WTC11 (cell line): ENCODE measurements around the gene CDKN3. TPM values are rescaled to one million over a fixed set of nuclear protein-coding genes. Genes with fewer than 3 reads are reported as not detected.

ENCODE experiments used
- ATAC-seq: fragments of 200-7000 bp; cut with Tn5 transposase; 2 replicates; pipeline ENCODE4 v1.10.0; 2021; ENCODE audit warnings: mild to moderate bottlenecking, moderate library complexity
- CTCF ChIA-PET: fragments of 300-600 bp; sonication (Branson Sonifier 250); formaldehyde crosslinking; loops from one replicate; lab custom pipeline; 2021; ENCODE audit warnings: antibody characterized with exemption; lab: Charles Lee
- POLR2A ChIA-PET: fragments of 350-600 bp; sonication (Branson Sonifier 250); formaldehyde crosslinking; loops from one replicate; lab custom pipeline; 2021; ENCODE audit warnings: antibody characterized with exemption; lab: Charles Lee
- DNase-seq: peaks from one replicate; pipeline ENCODE4 v3.0.0; 2021; ENCODE audit warnings: low spot score
- H3K27ac Mint-ChIP-seq: 2 replicates; pipeline ENCODE4 v1.8.0; 2021; ENCODE audit warnings: mixed read lengths
- H3K27me3 Mint-ChIP-seq: 2 replicates; pipeline ENCODE4 v1.8.0; 2021; ENCODE audit warnings: low read depth, mild to moderate bottlenecking, moderate library complexity, mixed read lengths
- H3K36me3 Mint-ChIP-seq: 2 replicates; pipeline ENCODE4 v1.8.0; 2021; ENCODE audit warnings: mixed read lengths
- H3K4me1 Mint-ChIP-seq: 2 replicates; pipeline ENCODE4 v1.8.0; 2022; ENCODE audit warnings: mixed read lengths
- H3K4me3 Mint-ChIP-seq: 2 replicates; pipeline ENCODE4 v1.8.0; 2021; ENCODE audit warnings: mild to moderate bottlenecking, moderate library complexity, mixed read lengths
- H3K9me3 Mint-ChIP-seq: 2 replicates; pipeline ENCODE4 v1.8.0; 2021; ENCODE audit warnings: mixed read lengths
- ATF3 ChIP-seq: sonication (generic); formaldehyde crosslinking; conservative IDR thresholded peaks from 2 replicates; pipeline ENCODE4 v1.8.1; 2022; ENCODE audit warnings: mild to moderate bottlenecking, missing genetic modification reagents
- CTCF ChIP-seq: fragments of 200-600 bp; IDR thresholded peaks from 2 replicates; pipeline ENCODE4 v1.8.0; 2022; ENCODE audit warnings: antibody characterized with exemption
- ELF4 ChIP-seq: sonication (generic); formaldehyde crosslinking; IDR thresholded peaks from 2 replicates; pipeline ENCODE4 v1.8.1; 2022; ENCODE audit warnings: low read depth, mild to moderate bottlenecking, moderate library complexity, missing genetic modification reagents
- EMX1 ChIP-seq: fragments of 250-450 bp; sonication (Bioruptor Pico); IDR thresholded peaks from 2 replicates; pipeline ENCODE4 v1.8.0; 2021; ENCODE audit warnings: mild to moderate bottlenecking
- ETV6 ChIP-seq: sonication (generic); formaldehyde crosslinking; IDR thresholded peaks from 2 replicates; pipeline ENCODE4 v1.8.1; 2022; ENCODE audit warnings: mild to moderate bottlenecking, missing genetic modification reagents
- FOXP1 ChIP-seq: sonication (generic); formaldehyde crosslinking; IDR thresholded peaks from 2 replicates; pipeline ENCODE4 v1.8.0; 2022; ENCODE audit warnings: missing genetic modification reagents, mild to moderate bottlenecking, moderate library complexity, borderline replicate concordance
- OVOL2 ChIP-seq: fragments of 250-450 bp; sonication (Bioruptor Pico); IDR thresholded peaks from 2 replicates; pipeline ENCODE4 v1.9.0; 2021; ENCODE audit warnings: mild to moderate bottlenecking, borderline replicate concordance
- SMAD3 ChIP-seq: sonication (generic); formaldehyde crosslinking; IDR thresholded peaks from 2 replicates; pipeline ENCODE4 v1.8.0; 2022; ENCODE audit warnings: missing genetic modification reagents, mild to moderate bottlenecking, borderline replicate concordance
- SOX15 ChIP-seq: fragments of 250-450 bp; sonication (Bioruptor Pico); IDR thresholded peaks from 2 replicates; pipeline ENCODE4 v1.9.0; 2021; ENCODE audit warnings: mild to moderate bottlenecking
- TCF7 ChIP-seq: sonication (generic); formaldehyde crosslinking; IDR thresholded peaks from 2 replicates; pipeline ENCODE4 v1.8.0; 2022; ENCODE audit warnings: mild to moderate bottlenecking, low read depth, missing genetic modification reagents, moderate library complexity
- USF1 ChIP-seq: sonication (generic); formaldehyde crosslinking; IDR thresholded peaks from 2 replicates; pipeline ENCODE4 v1.8.0; 2022; ENCODE audit warnings: mild to moderate bottlenecking, missing genetic modification reagents
- ZNF121 ChIP-seq: sonication (generic); formaldehyde crosslinking; IDR thresholded peaks from 2 replicates; pipeline ENCODE4 v1.8.0; 2023; ENCODE audit warnings: missing genetic modification reagents
- ZNF138 ChIP-seq: sonication (generic); formaldehyde crosslinking; conservative IDR thresholded peaks from 2 replicates; pipeline ENCODE4 v1.8.1; 2022; ENCODE audit warnings: mild to moderate bottlenecking, moderate library complexity, missing genetic modification reagents
- ZNF512 ChIP-seq: sonication (generic); formaldehyde crosslinking; IDR thresholded peaks from 2 replicates; pipeline ENCODE4 v1.8.1; 2022; ENCODE audit warnings: missing genetic modification reagents, borderline replicate concordance
- ZNF532 ChIP-seq: fragments of 250-450 bp; sonication (Bioruptor Pico); IDR thresholded peaks from 2 replicates; pipeline ENCODE4 v1.9.0; 2021; ENCODE audit warnings: mild to moderate bottlenecking, borderline replicate concordance
- ZSCAN18 ChIP-seq: fragments of 250-450 bp; sonication (Bioruptor Pico); IDR thresholded peaks from 2 replicates; pipeline ENCODE4 v2.1.2; 2022; ENCODE audit warnings: mild to moderate bottlenecking, moderate library complexity
- total RNA-seq: library from RNA; stranded (reverse); gene quantifications from 3 replicates; pipeline ENCODE4 v1.2.3, GENCODE V29; 2021

Gene CDKN3
- total RNA-seq, 1 experiment from 2014 or later = 55.4 TPM

- H3K36me3 Mint-ChIP-seq = peaks cover 5% of the 10 kb centered on the region; the same call in 1 of the 2 replicates
- POLR2A ChIA-PET = no interaction called here
Observed at GRCh38 chr14:54348001-54348611, 48.7 kb upstream of the CDKN3 start.

GRCh38 chr14:54348923-54349620 is 47.7 kb upstream of the CDKN3 start:
- Mint-ChIP-seq H3K36me3 (peaks cover 14% of the 10 kb centered on the region), H3K9me3 (peaks cover 13% of the 10 kb centered on the region), H3K4me3 (no peak overlapping the region), H3K27ac (peak overlapping the region; percentile 47)
- CTCF ChIA-PET = interaction anchor here (0.5 to 3.7 kb wide), 50 partner anchors 10 to 1053 kb away, joined by 3 to 42 read pairs (median 6); partner anchors contain the start of genes BMP4, CDKN3, CGRRF1 and SAMD4A
- no peak for TF ChIP-seq SMAD3
- no peak for TF ChIP-seq ZNF512
- no peak for TF ChIP-seq ZNF121 (CRISPR knock-in tag)
- TF ChIP-seq OVOL2 (CRISPR knock-in tag) = no peak
- no peak for TF ChIP-seq ZNF138 (CRISPR knock-in tag)
- TF ChIP-seq FOXP1 (CRISPR knock-in tag) = no peak
- TF ChIP-seq, all 79 proteins: peak for 0
- peaks cover 48% of the 10 kb centered on the region for H3K4me1 Mint-ChIP-seq
- DNase-seq (no peak), ATAC-seq (peak; percentile 38)
- POLR2A ChIA-PET = no interaction called here
- no peaks in the 10 kb centered on the region; the same call in 1 of the 2 replicates for H3K27me3 Mint-ChIP-seq

More at GRCh38 chr14:54348001-54348611, 48.7 kb upstream of the CDKN3 start:
- ATAC-seq (peak; percentile 58), DNase-seq (no peak)
- CTCF ChIA-PET = interaction anchor here (0.5 to 3.7 kb wide), 91 partner anchors 9 to 1365 kb away, joined by 3 to 42 read pairs (median 4); partner anchors contain the start of genes BMP4, CDKN3, CGRRF1 and SAMD4A
- Mint-ChIP-seq H3K27ac (no peak overlapping the region), H3K4me3 (no peak overlapping the region), H3K27me3 (no peaks in the 10 kb centered on the region; the same call in 1 of the 2 replicates), H3K4me1 (peaks cover 56% of the 10 kb centered on the region), H3K9me3 (peaks cover 3% of the 10 kb centered on the region)
- TF ChIP-seq TCF7 (CRISPR knock-in tag) = no peak
- peak; percentile 85 for TF ChIP-seq CTCF

GRCh38 chr14:54349713-54350112 is 47.1 kb upstream of the CDKN3 start:
- no peak for ATAC-seq
- Mint-ChIP-seq H3K4me3 (no peak overlapping the region), H3K27me3 (no peaks in the 10 kb centered on the region; the same call in 1 of the 2 replicates), H3K27ac (no peak overlapping the region), H3K9me3 (peaks cover 19% of the 10 kb centered on the region), H3K4me1 (peaks cover 43% of the 10 kb centered on the region), H3K36me3 (peaks cover 21% of the 10 kb centered on the region)
- CTCF ChIA-PET = interaction anchor here (0.9 to 3.7 kb wide), 7 partner anchors 11 to 811 kb away, joined by 3 to 42 read pairs (median 29); partner anchors contain the start of genes BMP4 and CDKN3
- POLR2A ChIA-PET = no interaction called here
- no peak for DNase-seq
- TF ChIP-seq CTCF (no peak), ZSCAN18 (CRISPR knock-in tag) (no peak), ELF4 (CRISPR knock-in tag) (no peak), ETV6 (CRISPR knock-in tag) (no peak), ZNF138 (CRISPR knock-in tag) (no peak), USF1 (CRISPR knock-in tag) (no peak), SOX15 (CRISPR knock-in tag) (no peak), ATF3 (CRISPR knock-in tag) (no peak), ZNF532 (no peak), EMX1 (no peak)
